ENCODE measurements around the gene RGS6.
"Not testable (repeated sequence)": the region's sequence is repeated elsewhere in the genome, so short reads cannot be mapped to it uniquely, and the experiment has no call there.

The RGS6 gene

GRCh38 chr14:71932229-71932981 lies at the start of gene RGS6:
Gene RGS6 (plus strand): TSS chr14:71932429.
- DNase-seq (ENCODE audit: low read depth in 2 of 2) = no peak

DNA sequence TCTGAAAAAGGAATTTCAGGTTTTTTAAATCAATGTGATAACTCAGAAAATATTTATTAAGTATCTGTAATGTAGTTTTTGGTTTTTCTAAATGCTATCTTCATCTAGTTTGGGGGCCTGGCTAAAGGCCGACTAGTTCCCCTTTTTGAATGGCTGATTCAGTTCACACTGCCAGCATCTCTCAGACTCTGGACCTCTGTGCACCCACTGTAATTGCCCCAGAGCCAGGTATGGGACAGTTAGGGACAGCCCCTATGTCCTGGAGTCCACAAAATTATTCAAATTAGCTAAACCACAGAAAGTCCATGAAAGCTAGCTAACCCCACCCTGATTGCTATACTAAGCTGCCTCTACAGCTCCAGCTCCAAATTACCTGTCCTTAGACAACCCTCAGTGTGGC lies 49.1 kb upstream of the RGS6 start:
- no peak for DNase-seq (ENCODE audit: low read depth in 2 of 2)

DNA sequence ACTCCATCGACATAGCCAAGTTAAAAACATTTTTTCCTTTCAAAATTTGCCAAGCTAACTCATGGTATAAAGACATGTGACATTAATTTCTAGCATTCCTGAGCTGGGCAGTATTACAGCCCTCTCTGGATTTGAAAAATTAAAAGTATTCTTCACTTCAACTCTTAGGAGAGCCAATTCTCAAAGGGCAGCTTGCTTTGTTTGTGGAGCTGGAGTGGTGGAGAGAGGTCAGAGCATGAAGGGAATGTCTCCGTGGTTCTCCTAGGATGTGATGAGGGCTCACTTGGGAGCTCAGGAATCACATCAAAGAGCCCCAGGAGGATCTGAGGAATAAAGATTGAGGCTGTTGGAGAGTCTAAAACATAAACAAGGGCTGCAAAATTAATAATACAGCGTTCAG lies 46.9 kb upstream of the RGS6 start:
- no peak for DNase-seq (ENCODE audit: low read depth in 2 of 2)

DNA sequence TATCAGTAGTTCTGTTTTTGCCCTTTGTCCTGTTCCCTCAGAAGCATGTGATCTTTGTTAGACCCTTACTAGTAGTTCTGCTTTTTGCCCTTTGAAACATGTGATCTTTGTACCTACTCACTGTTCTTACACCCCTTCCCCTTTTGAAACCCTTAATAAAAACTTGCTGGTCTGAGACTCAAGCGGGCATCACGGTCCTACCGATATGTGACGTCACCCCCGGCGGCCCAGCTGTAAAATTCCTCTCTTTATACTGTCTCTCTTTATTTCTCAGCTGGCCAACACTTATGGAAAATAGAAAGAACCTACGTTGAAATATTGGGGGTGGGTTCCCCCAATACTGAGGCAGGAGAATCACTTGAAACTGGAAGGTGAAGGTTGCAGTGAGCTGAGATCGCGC lies 44.4 kb upstream of the RGS6 start:
- DNase-seq (ENCODE audit: low read depth in 2 of 2) = not testable (repeated sequence)

GRCh38 chr14:71890541-71890940 lies 41.7 kb upstream of the RGS6 start:
- no peak for DNase-seq (ENCODE audit: low read depth in 2 of 2)

DNA sequence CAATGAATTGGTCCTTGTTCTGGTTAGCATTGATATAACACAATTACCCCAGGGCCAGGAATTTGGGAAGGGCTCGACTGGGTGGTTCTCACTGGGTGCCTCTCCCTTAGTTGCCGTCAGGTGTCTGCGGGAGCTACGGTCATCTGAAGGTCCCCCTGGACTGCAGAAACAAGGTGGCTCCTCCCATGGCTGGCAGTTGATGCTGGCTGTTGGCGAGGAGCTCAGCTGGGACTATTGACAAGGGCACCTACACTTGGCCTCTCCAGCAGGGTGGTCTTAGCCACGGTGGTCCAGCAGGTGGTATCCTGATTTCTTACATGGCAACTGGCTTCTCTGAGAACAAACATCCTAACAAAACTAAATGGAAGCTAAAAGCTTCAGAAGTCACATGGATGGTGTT lies 41.0 kb upstream of the RGS6 start:
- no peak for DNase-seq (ENCODE audit: low read depth in 2 of 2)

- DNase-seq (ENCODE audit: low read depth in 2 of 2) = no peak
Observed at GRCh38 chr14:71891970-71892369, 40.3 kb upstream of the RGS6 start.

GRCh38 chr14:71905031-71905430 lies 27.2 kb upstream of the RGS6 start:
- no peak for DNase-seq (ENCODE audit: low read depth in 2 of 2)

GRCh38 chr14:71905860-71906259 lies 26.4 kb upstream of the RGS6 start:
- DNase-seq (ENCODE audit: low read depth in 2 of 2) = no peak

DNA sequence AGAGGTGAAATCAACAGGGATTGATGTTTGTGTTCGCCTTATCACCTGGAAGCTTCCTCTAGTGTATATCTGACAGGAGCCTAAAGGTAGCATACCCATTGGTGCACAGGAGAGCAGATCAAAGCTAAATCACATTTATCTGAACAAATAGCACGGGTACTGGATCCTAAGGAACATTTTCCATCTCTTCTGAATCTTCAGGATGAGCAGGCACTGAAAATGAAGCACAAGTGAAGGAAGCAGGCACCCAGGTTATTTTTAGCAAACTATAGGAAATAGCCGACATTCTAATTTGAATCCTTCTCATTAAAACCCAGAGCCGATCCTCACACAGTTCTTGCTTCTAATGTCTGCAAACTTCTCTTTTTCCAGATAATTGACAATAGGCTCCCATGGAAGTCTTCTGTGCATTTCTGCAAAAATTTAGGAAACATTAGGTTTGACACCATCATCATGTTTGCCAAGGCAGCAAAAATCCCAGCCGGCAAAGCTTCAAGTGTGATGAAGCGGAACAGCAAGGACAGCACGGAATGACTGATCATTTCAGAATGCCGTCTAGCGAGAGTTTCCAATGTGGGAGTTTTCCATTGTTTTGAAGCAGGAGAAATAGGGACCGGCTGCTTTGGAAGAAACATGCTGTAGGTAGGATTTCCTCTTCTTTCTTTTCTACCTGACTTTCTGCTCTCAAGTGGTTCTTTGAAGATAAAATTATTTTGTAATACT lies 24.3 kb upstream of the RGS6 start:
- no peak for DNase-seq (ENCODE audit: low read depth in 2 of 2)

DNA sequence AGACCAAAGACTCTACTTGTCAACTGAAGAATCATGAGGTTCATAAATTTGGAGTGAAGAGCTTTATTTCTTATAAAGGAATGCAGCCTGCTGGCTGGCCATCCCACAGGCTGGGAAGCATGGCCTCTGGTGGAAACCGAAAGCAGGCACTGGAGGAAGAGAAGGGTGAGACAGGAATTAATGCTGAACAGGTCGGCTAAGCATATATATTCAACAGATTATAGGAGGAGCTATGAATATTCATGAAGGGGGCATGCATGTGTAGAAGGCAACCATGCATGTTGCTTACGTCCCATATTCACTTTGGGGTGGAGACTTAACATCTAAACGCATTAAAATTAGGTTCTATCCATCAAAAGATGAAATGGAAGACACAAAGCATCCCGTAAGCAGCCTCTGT lies 20.6 kb upstream of the RGS6 start:
- DNase-seq (ENCODE audit: low read depth in 2 of 2) = no peak

DNA sequence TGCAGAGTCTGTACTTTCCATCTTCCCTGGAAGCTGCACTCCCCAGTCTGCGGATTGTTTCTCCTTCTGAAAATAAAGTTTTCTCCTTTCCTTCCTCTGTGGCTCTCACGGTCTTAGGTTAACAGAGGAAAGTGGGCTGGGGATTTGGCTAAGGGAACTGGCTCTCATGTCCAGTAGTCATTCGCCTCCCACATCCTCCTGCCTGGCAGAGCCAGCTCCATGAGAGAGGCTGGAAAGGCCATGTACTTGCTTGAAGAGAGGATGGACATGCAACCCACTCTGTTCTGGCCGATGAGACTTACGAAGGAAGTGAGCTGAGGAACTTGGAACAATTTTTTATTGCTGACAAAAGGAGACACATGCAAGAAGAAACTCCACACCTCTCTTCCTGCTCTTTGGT lies 18.9 kb upstream of the RGS6 start:
- DNase-seq (ENCODE audit: low read depth in 2 of 2) = no peak

GRCh38 chr14:71918955-71919354 lies 13.3 kb upstream of the RGS6 start:
- DNase-seq (ENCODE audit: low read depth in 2 of 2) = no peak

DNA sequence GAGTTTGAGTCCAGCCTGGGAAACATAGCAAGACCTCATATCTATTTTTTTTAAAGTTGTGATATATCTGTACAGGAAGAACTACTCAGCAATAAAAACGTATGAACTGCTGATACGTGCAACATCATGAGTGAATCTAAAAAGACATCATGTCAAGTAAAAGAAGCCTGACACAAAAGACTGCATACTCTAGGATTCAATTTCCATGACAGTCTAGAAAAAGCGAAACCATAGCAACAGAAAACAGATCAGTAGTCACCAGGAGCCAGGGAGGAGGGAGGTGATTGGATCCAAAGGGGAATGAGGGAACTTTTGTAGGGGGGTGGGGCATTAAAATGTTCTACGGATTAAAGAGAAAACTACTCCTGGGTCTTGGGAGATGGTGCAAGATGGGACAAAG lies 8.7 kb upstream of the RGS6 start:
- DNase-seq (ENCODE audit: low read depth in 2 of 2) = no peak

DNA sequence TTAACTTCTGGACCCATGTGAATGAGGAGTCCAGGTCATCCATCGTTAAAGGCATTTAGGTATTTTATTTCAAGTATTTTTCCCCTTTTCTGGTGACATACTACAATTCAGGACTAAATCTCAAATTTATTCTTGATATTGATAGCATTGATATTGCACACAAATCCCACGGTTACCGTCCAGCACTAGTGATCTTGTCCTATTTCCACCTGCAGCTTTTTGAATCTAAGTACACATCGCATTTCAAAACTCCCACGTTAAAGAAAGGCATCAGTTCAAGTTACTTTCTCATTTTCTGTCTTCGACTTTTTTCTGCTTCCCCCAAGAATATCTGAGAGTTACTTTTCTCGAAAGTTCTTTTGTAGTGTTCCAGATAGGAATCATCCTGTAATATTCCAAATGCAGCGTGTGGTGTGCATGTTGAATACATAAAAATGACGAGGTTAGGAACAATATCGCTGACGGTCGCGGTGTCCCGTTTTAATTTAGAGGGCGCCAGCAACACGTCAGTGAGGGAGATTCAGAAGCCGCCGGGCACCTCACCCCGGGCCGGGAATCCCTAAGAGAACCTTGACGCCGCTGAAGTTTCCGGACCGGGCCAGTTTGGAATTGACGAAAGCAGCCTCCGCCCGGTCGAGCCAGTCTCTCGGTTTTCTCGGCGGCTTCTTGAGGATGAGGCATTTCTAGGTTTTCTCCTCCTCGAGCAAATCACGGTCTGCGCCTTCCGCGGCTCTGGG lies 569 bp upstream of the RGS6 start:
- no peak for DNase-seq (ENCODE audit: low read depth in 2 of 2)

DNA sequence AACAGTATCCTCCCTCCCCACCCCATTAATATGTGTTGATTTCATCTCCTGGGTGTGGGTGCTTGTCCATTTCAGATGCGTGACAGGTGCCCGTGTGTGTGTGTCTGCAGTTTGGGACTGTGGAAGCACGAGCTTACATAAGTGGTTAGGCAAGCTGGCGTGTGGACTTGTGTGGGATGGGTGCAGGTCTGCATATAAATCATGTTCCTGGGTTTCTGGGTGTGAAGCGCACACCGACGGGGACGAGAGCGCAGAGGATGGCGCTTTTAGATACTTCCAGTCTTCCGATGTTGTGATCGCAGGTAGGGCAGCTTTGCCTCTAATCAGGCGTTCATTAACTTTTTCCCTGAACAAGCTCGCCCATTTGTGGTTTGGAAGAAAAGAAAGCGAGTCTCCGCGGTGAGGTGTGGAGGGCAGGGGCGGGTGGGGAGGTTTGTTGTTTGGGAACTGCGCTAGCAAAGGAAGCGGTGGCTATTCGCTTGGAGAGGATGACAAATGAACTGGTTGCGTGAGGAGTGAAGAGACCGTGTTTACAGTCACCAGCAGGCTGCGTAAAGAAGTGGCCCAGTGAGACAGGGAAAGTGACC lies 865 bp downstream of the RGS6 start:
- no peak for DNase-seq (ENCODE audit: low read depth in 2 of 2)

- DNase-seq (ENCODE audit: low read depth in 2 of 2) = not testable (repeated sequence)
Observed at GRCh38 chr14:71938273-71938672, 6.0 kb downstream of the RGS6 start.

GRCh38 chr14:71939344-71939743 lies 7.1 kb downstream of the RGS6 start:
- not testable (repeated sequence) for DNase-seq (ENCODE audit: low read depth in 2 of 2)

DNA sequence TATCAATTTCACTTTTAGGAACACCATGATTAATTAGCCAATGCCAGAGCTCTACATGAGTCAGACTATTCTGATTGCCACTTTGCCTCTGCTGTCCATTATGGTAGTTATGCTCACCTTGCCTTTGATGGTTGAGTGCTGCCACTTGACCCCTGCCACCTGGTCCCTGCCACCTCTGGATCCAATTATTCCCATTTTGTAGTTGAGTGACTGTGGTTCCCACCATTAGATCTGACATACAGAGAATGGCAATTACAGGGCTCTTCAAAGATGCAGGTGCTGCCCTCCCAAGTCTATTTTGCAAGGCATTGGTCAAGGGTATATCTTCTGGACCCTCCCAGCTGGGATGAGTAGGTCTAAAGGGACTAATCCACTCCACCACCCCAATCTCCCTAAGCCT lies 8.3 kb downstream of the RGS6 start:
- not testable (repeated sequence) for DNase-seq (ENCODE audit: low read depth in 2 of 2)

GRCh38 chr14:71941616-71942015 lies 9.4 kb downstream of the RGS6 start:
- DNase-seq (ENCODE audit: low read depth in 2 of 2) = not testable (repeated sequence)

GRCh38 chr14:71942904-71943694 lies 10.9 kb downstream of the RGS6 start:
- no peak for DNase-seq (ENCODE audit: low read depth in 2 of 2)

- no peak for DNase-seq (ENCODE audit: low read depth in 2 of 2)
Observed at GRCh38 chr14:71943695-71944018, 11.4 kb downstream of the RGS6 start.
